ENCODE data around the gene PPP3CA.
"Not testable (repeated sequence)": the region's sequence is repeated elsewhere in the genome, so short reads cannot be mapped to it uniquely, and the experiment has no call there.

PPP3CA gene

DNA sequence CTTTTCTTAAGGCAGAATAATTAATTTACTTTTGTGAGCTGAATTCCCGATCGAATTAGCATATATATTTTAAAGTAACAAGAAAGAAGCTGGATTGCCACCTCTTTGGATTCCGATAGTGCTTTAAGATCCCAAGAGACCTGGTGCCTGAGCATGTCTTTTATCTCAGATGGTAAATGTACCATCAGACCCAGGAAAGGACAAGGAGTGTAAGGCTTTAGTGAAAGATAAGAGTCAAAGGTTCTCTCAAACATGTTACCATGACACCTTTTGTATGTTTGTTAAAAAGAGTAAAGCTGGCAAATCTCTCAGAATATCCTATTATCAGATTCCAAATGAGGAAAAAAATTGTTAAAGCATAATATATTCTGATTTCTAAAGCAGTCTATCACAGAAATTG, 198.8 kb downstream of the PPP3CA start:
- Histone ChIP-seq H3K36me3 (ENCODE audit: insufficient read depth, low read length) (no peaks in the 10 kb centered on the region), H3K4me3 (ENCODE audit: low read depth, low read length) (no peak overlapping the region), H3K27ac (ENCODE audit: low read depth, low read length) (no peak overlapping the region), H3K27me3 (ENCODE audit: insufficient read depth, low read length) (no peaks in the 10 kb centered on the region), H3K79me2 (ENCODE audit: control insufficient read depth, insufficient read depth, low read length, unreplicated experiment) (peaks cover 6% of the 10 kb centered on the region), H3K4me1 (ENCODE audit: control insufficient read depth, insufficient read depth, low read length, unreplicated experiment) (no peaks in the 10 kb centered on the region), H2AFZ (ENCODE audit: low read length, unreplicated experiment) (no peak overlapping the region)

DNA sequence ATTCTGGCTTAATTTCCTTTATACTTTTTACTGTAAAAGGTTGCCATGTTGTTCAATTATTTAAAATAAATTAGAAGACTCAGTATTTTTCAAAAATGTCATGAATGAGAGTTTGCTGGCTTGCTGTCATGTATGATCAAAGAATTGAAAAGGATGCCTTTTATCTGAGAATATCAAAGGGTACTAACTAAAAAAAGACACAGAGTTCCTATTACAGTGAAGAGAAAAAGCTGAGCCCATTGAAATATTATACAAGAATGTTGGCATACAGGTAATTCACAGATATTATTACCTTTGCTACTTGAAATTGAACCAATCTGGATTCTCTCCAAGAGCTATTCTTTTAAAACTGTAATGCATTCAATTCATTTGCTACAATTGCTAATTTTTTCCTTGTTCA, 200.0 kb downstream of the PPP3CA start:
- H3K27ac ChIP-seq (ENCODE audit: low read depth, low read length), result no peak overlapping the region
- no peaks in the 10 kb centered on the region for H3K36me3 ChIP-seq (ENCODE audit: insufficient read depth, low read length)
- no peak overlapping the region for H2AFZ ChIP-seq (ENCODE audit: low read length, unreplicated experiment)
- H3K4me1 ChIP-seq (ENCODE audit: control insufficient read depth, insufficient read depth, low read length, unreplicated experiment), result no peaks in the 10 kb centered on the region
- H3K79me2 ChIP-seq (ENCODE audit: control insufficient read depth, insufficient read depth, low read length, unreplicated experiment), result no peaks in the 10 kb centered on the region
- H3K27me3 ChIP-seq (ENCODE audit: insufficient read depth, low read length), result no peaks in the 10 kb centered on the region
- no peak overlapping the region for H3K4me3 ChIP-seq (ENCODE audit: low read depth, low read length)

- Histone ChIP-seq H3K27ac (ENCODE audit: low read depth, low read length) (no peak overlapping the region), H3K4me3 (ENCODE audit: low read depth, low read length) (no peak overlapping the region), H3K27me3 (ENCODE audit: insufficient read depth, low read length) (no peaks in the 10 kb centered on the region), H3K4me1 (ENCODE audit: control insufficient read depth, insufficient read depth, low read length, unreplicated experiment) (no peaks in the 10 kb centered on the region), H3K36me3 (ENCODE audit: insufficient read depth, low read length) (no peaks in the 10 kb centered on the region), H2AFZ (ENCODE audit: low read length, unreplicated experiment) (no peak overlapping the region), H3K79me2 (ENCODE audit: control insufficient read depth, insufficient read depth, low read length, unreplicated experiment) (no peaks in the 10 kb centered on the region)
Observed at GRCh38 chr4:101145021-101145420, 202.3 kb downstream of the PPP3CA start.

GRCh38 chr4:101142259-101142658, 205.1 kb downstream of the PPP3CA start:
- no peaks in the 10 kb centered on the region for H3K4me1 ChIP-seq (ENCODE audit: control insufficient read depth, insufficient read depth, low read length, unreplicated experiment)
- no peaks in the 10 kb centered on the region for H3K79me2 ChIP-seq (ENCODE audit: control insufficient read depth, insufficient read depth, low read length, unreplicated experiment)
- no peak overlapping the region for H3K27ac ChIP-seq (ENCODE audit: low read depth, low read length)

DNA sequence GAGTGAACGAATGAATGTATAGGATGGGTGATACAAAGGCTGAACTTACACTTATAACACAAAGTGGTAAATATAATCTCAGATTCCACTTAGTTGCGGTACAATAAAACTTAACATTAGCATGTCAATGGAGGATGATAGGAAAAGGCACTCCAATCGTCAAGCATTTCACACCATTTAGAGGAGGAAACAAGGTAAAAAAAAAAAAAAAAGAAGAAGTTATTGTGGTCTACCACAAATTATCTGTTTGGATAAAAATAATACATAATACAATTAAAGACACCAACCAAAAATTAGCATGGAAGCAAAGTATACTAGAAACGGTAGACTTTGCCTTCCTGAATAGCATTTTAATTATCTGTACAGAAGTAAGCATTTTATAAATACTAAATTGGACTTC, 205.5 kb downstream of the PPP3CA start:
- H3K27ac ChIP-seq (ENCODE audit: low read depth, low read length), result no peak overlapping the region
- no peak overlapping the region for H2AFZ ChIP-seq (ENCODE audit: low read length, unreplicated experiment)
- H3K79me2 ChIP-seq (ENCODE audit: control insufficient read depth, insufficient read depth, low read length, unreplicated experiment), result no peaks in the 10 kb centered on the region
- H3K36me3 ChIP-seq (ENCODE audit: insufficient read depth, low read length), result no peaks in the 10 kb centered on the region
- no peaks in the 10 kb centered on the region for H3K27me3 ChIP-seq (ENCODE audit: insufficient read depth, low read length)
- no peaks in the 10 kb centered on the region for H3K4me1 ChIP-seq (ENCODE audit: control insufficient read depth, insufficient read depth, low read length, unreplicated experiment)
- H3K4me3 ChIP-seq (ENCODE audit: low read depth, low read length), result no peak overlapping the region

More at GRCh38 chr4:101142259-101142658, 205.1 kb downstream of the PPP3CA start:
- Histone ChIP-seq H3K4me3 (ENCODE audit: low read depth, low read length) (no peak overlapping the region), H3K27me3 (ENCODE audit: insufficient read depth, low read length) (no peaks in the 10 kb centered on the region), H2AFZ (ENCODE audit: low read length, unreplicated experiment) (no peak overlapping the region), H3K36me3 (ENCODE audit: insufficient read depth, low read length) (no peaks in the 10 kb centered on the region)

DNA sequence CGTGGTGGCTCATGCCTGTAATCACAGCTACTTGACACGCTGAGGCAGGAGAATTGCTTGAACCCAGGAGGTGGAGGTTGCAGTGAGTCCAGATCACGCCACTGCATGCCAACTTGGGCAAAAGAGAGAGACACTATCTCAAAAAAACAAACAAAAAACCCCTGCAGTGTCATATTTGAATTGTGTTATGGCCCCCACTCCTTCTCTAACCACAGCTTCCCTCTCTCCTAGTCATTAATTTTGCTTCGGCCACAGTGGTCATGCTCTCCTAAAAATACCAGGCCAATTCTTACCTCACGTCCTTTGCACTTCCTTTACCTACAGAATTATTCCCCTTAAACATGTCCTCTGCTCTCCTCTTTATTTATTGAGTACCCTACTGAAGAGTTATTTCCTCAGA, 206.1 kb downstream of the PPP3CA start:
- H3K4me3 ChIP-seq (ENCODE audit: low read depth, low read length), result no peak overlapping the region
- no peaks in the 10 kb centered on the region for H3K27me3 ChIP-seq (ENCODE audit: insufficient read depth, low read length)
- H3K79me2 ChIP-seq (ENCODE audit: control insufficient read depth, insufficient read depth, low read length, unreplicated experiment), result no peaks in the 10 kb centered on the region
- no peak overlapping the region for H3K27ac ChIP-seq (ENCODE audit: low read depth, low read length)
- no peak overlapping the region for H2AFZ ChIP-seq (ENCODE audit: low read length, unreplicated experiment)
- H3K4me1 ChIP-seq (ENCODE audit: control insufficient read depth, insufficient read depth, low read length, unreplicated experiment), result no peaks in the 10 kb centered on the region
- no peaks in the 10 kb centered on the region for H3K36me3 ChIP-seq (ENCODE audit: insufficient read depth, low read length)

DNA sequence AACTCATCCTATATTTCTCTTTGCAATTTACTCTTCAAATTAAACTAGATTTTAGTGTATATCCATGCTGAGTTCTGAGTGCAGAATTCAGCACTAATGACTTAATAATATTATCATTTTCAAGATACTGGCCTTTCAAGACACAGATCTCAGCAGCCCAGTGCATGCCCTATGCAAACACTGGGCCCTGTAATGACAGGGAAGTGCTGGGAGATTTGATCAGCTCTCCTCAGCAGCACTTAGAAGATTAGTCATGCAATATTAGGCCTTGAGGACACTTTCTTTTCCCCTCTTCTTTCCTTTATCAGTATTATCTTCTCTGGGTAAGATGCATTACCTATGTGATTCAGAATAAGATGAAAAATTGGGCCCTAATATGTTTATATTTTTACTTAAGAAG, 207.1 kb downstream of the PPP3CA start:
- Histone ChIP-seq H3K4me3 (ENCODE audit: low read depth, low read length) (no peak overlapping the region), H3K27me3 (ENCODE audit: insufficient read depth, low read length) (no peaks in the 10 kb centered on the region), H2AFZ (ENCODE audit: low read length, unreplicated experiment) (no peak overlapping the region), H3K4me1 (ENCODE audit: control insufficient read depth, insufficient read depth, low read length, unreplicated experiment) (no peaks in the 10 kb centered on the region), H3K79me2 (ENCODE audit: control insufficient read depth, insufficient read depth, low read length, unreplicated experiment) (no peaks in the 10 kb centered on the region), H3K27ac (ENCODE audit: low read depth, low read length) (no peak overlapping the region), H3K36me3 (ENCODE audit: insufficient read depth, low read length) (no peaks in the 10 kb centered on the region)

DNA sequence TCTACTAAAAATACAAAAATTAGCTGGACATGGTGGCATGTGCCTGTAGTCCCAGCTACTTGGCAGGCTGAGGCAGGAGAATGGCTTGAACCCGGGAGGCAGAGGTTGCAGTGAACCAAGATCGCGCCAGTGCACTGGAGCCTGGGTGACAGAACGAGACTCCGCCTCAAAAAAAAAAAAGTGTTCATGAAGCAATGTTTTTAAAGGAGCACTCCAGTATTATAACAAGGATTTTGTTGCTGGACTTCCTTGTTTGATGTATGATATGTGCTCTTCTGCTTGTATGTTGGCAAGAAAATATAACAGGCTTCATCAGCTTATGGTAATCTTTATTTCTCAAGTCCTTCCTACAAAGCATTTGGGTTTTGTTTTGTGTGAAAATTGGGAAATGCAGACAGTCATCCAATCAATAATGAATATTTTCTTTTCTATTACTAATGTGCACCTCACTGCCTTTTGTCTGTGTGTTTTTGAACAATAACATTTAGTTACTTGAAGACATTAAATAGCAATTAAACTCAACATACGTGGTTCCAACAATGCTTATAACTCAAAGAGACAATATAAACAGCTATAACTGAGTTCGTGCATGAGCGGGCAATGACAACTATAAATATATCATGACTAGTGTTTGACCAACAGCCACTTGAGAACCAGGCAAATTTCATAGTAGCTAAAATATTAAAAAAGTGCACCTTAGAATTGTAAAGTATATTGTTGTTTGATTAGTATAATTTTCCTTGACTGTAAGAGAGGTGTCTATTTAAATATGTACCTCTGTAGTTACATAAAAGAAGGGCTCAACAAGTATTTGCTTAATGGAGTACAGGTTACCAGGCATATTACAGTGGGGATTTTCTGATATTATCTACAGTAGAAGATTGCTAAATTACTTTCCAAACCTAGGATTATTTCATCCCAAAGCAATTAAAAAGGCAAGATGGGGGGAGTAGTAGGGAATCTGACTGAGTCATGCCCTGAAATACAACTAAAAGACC, 210.7 kb downstream of the PPP3CA start:
- no peaks in the 10 kb centered on the region for H3K79me2 ChIP-seq (ENCODE audit: control insufficient read depth, insufficient read depth, low read length, unreplicated experiment)
- no peaks in the 10 kb centered on the region for H3K27me3 ChIP-seq (ENCODE audit: insufficient read depth, low read length)
- no peaks in the 10 kb centered on the region for H3K36me3 ChIP-seq (ENCODE audit: insufficient read depth, low read length)
- no peaks in the 10 kb centered on the region for H3K4me1 ChIP-seq (ENCODE audit: control insufficient read depth, insufficient read depth, low read length, unreplicated experiment)
- no peak overlapping the region for H2AFZ ChIP-seq (ENCODE audit: low read length, unreplicated experiment)
- no peak overlapping the region for H3K27ac ChIP-seq (ENCODE audit: low read depth, low read length)
- no peak overlapping the region for H3K4me3 ChIP-seq (ENCODE audit: low read depth, low read length)

DNA sequence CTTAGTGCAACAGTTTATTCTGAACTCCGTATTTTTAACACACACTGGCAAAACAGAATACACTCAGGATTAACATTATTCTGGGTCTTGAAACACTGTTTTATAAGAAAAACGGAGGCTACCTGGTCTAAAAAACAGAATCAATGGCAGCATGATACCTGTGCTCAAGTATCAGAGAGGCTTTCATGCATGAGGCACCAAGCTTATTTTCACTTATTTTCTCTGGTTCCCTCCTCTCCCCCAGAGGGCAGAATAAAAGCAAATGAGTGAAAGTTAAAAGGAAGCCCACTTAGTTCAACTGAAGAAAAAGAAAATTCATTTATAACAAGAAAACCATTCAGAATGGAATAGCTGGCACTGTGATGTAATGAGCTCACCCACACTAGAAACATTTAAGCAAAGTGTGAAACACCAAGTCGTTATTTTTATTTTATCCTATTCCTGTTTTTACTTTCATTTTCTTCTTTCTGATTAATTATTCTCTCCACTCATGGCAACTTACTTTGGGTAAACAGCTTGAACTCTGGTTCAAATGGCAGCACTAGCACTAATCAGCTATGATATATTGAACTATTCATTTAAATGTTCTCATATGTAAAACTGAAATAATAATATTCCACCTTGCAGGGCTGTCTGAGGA, 211.8 kb downstream of the PPP3CA start:
- no peak overlapping the region for H2AFZ ChIP-seq (ENCODE audit: low read length, unreplicated experiment)
- H3K4me3 ChIP-seq (ENCODE audit: low read depth, low read length), result peak overlapping the region; percentile 64

DNA sequence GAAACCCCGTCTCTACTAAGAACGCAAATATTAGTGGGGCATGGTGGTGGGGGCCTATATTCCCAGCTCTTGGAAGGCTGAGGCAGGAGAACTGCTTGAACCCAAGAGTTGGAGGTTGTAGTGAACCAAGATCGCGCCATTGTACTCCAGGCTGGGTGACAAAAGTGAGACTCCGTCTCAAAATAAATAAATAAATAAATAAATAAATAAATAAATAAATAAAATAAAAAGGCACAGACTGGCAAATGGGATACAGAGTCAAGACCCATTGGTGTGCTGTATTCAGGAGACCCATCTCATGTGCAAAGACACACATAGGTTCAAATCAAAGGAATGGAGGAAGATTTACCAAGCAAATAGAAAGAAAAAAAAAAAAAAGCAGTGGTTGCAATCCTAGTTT, 216.3 kb downstream of the PPP3CA start:
- H3K79me2 ChIP-seq (ENCODE audit: control insufficient read depth, insufficient read depth, low read length, unreplicated experiment); H3K4me1 ChIP-seq (ENCODE audit: control insufficient read depth, insufficient read depth, low read length, unreplicated experiment); H3K27ac ChIP-seq (ENCODE audit: low read depth, low read length); H3K36me3 ChIP-seq (ENCODE audit: insufficient read depth, low read length); H3K27me3 ChIP-seq (ENCODE audit: insufficient read depth, low read length); H3K4me3 ChIP-seq (ENCODE audit: low read depth, low read length); H2AFZ ChIP-seq (ENCODE audit: low read length, unreplicated experiment): not testable (repeated sequence)

More for the DNA sequence above, 211.8 kb downstream of the PPP3CA start:
- Histone ChIP-seq H3K4me1 (ENCODE audit: control insufficient read depth, insufficient read depth, low read length, unreplicated experiment) (no peaks in the 10 kb centered on the region), H3K27me3 (ENCODE audit: insufficient read depth, low read length) (no peaks in the 10 kb centered on the region), H3K27ac (ENCODE audit: low read depth, low read length) (no peak overlapping the region), H3K79me2 (ENCODE audit: control insufficient read depth, insufficient read depth, low read length, unreplicated experiment) (peaks cover 5% of the 10 kb centered on the region), H3K36me3 (ENCODE audit: insufficient read depth, low read length) (no peaks in the 10 kb centered on the region)

- H2AFZ ChIP-seq (ENCODE audit: low read length, unreplicated experiment); H3K27me3 ChIP-seq (ENCODE audit: insufficient read depth, low read length); H3K4me3 ChIP-seq (ENCODE audit: low read depth, low read length); H3K79me2 ChIP-seq (ENCODE audit: control insufficient read depth, insufficient read depth, low read length, unreplicated experiment); H3K27ac ChIP-seq (ENCODE audit: low read depth, low read length); H3K36me3 ChIP-seq (ENCODE audit: insufficient read depth, low read length): not testable (repeated sequence)
- H3K4me1 ChIP-seq (ENCODE audit: control insufficient read depth, insufficient read depth, low read length, unreplicated experiment), result peaks cover 11% of the 10 kb centered on the region
Observed at GRCh38 chr4:101128898-101129297, 218.4 kb downstream of the PPP3CA start.
